ENCODE data around the gene RCE1. TPM values are rescaled to one million over a fixed set of nuclear protein-coding genes. Genes with fewer than 3 reads are reported as not detected.

The RCE1 gene
- total RNA-seq, 1 donor from 2014 or later, result 30.6 TPM

GRCh38 chr11:66879999-66880398 is 36.8 kb downstream of the RCE1 start:
- peaks cover 3% of the 10 kb centered on the region for H3K9me3 Mint-ChIP-seq (ENCODE audit: unreplicated experiment)
- TF ChIP-seq CTCF (IDR thresholded peaks at IDR 0.05; ENCODE audit: partially characterized antibody, unreplicated experiment), result no peak
- H3K4me1 Mint-ChIP-seq (ENCODE audit: low read depth, unreplicated experiment), result peaks cover 35% of the 10 kb centered on the region
- no peaks in the 10 kb centered on the region for H3K36me3 Mint-ChIP-seq (ENCODE audit: unreplicated experiment)
- peaks cover 12% of the 10 kb centered on the region for H3K27me3 Mint-ChIP-seq (ENCODE audit: unreplicated experiment)
- H3K4me3 Mint-ChIP-seq (ENCODE audit: unreplicated experiment), result no peak overlapping the region
- no peak overlapping the region for H3K27ac Mint-ChIP-seq (ENCODE audit: unreplicated experiment)
- no peak for DNase-seq

GRCh38 chr11:66880496-66881450 is 37.5 kb downstream of the RCE1 start:
- Mint-ChIP-seq H3K9me3 (ENCODE audit: unreplicated experiment) (peaks cover 3% of the 10 kb centered on the region), H3K27ac (ENCODE audit: unreplicated experiment) (peak overlapping the region; percentile 52), H3K4me3 (ENCODE audit: unreplicated experiment) (peak overlapping the region; percentile 74), H3K36me3 (ENCODE audit: unreplicated experiment) (no peaks in the 10 kb centered on the region), H3K4me1 (ENCODE audit: low read depth, unreplicated experiment) (peaks cover 32% of the 10 kb centered on the region), H3K27me3 (ENCODE audit: unreplicated experiment) (peaks cover 12% of the 10 kb centered on the region)
- no peak for TF ChIP-seq CTCF (IDR thresholded peaks at IDR 0.05; ENCODE audit: partially characterized antibody, unreplicated experiment)
- DNase-seq, result peak; percentile 26

- TF ChIP-seq CTCF (IDR thresholded peaks at IDR 0.05; ENCODE audit: partially characterized antibody, unreplicated experiment), result no peak
- DNase-seq, result no peak
- peaks cover 35% of the 10 kb centered on the region for H3K4me1 Mint-ChIP-seq (ENCODE audit: low read depth, unreplicated experiment)
- peaks cover 13% of the 10 kb centered on the region for H3K27me3 Mint-ChIP-seq (ENCODE audit: unreplicated experiment)
- H3K36me3 Mint-ChIP-seq (ENCODE audit: unreplicated experiment), result no peaks in the 10 kb centered on the region
- H3K27ac Mint-ChIP-seq (ENCODE audit: unreplicated experiment), result no peak overlapping the region
- H3K4me3 Mint-ChIP-seq (ENCODE audit: unreplicated experiment), result peak overlapping the region; percentile 74
- H3K9me3 Mint-ChIP-seq (ENCODE audit: unreplicated experiment), result peaks cover 3% of the 10 kb centered on the region
Measured at GRCh38 chr11:66881451-66881835, 38.2 kb downstream of the RCE1 start.

GRCh38 chr11:66881927-66882452 is 38.7 kb downstream of the RCE1 start:
- Mint-ChIP-seq H3K4me1 (ENCODE audit: low read depth, unreplicated experiment) (peaks cover 34% of the 10 kb centered on the region), H3K27me3 (ENCODE audit: unreplicated experiment) (peaks cover 14% of the 10 kb centered on the region), H3K9me3 (ENCODE audit: unreplicated experiment) (peaks cover 3% of the 10 kb centered on the region), H3K4me3 (ENCODE audit: unreplicated experiment) (no peak overlapping the region), H3K36me3 (ENCODE audit: unreplicated experiment) (no peaks in the 10 kb centered on the region), H3K27ac (ENCODE audit: unreplicated experiment) (peak overlapping the region; percentile 68)
- no peak for DNase-seq
- no peak for TF ChIP-seq CTCF (IDR thresholded peaks at IDR 0.05; ENCODE audit: partially characterized antibody, unreplicated experiment)

- Mint-ChIP-seq H3K27ac (ENCODE audit: unreplicated experiment) (peak overlapping the region; percentile 68), H3K4me3 (ENCODE audit: unreplicated experiment) (no peak overlapping the region), H3K36me3 (ENCODE audit: unreplicated experiment) (no peaks in the 10 kb centered on the region), H3K9me3 (ENCODE audit: unreplicated experiment) (peaks cover 3% of the 10 kb centered on the region), H3K4me1 (ENCODE audit: low read depth, unreplicated experiment) (peaks cover 34% of the 10 kb centered on the region), H3K27me3 (ENCODE audit: unreplicated experiment) (peaks cover 14% of the 10 kb centered on the region)
- no peak for TF ChIP-seq CTCF (IDR thresholded peaks at IDR 0.05; ENCODE audit: partially characterized antibody, unreplicated experiment)
- DNase-seq, result peak; percentile 23
Measured at GRCh38 chr11:66882561-66883015, 39.3 kb downstream of the RCE1 start.

All from glutamatergic neuron (in vitro differentiated cells).